HG03571 (cell line): ENCODE measurements around the gene EVA1B.

Experiments
- ATAC-seq: cut with Tn5 transposase; IDR thresholded peaks from one replicate; pipeline ENCODE4 v1.9.1; 2021; ENCODE audit not compliant: unreplicated experiment

EVA1B gene

DNA sequence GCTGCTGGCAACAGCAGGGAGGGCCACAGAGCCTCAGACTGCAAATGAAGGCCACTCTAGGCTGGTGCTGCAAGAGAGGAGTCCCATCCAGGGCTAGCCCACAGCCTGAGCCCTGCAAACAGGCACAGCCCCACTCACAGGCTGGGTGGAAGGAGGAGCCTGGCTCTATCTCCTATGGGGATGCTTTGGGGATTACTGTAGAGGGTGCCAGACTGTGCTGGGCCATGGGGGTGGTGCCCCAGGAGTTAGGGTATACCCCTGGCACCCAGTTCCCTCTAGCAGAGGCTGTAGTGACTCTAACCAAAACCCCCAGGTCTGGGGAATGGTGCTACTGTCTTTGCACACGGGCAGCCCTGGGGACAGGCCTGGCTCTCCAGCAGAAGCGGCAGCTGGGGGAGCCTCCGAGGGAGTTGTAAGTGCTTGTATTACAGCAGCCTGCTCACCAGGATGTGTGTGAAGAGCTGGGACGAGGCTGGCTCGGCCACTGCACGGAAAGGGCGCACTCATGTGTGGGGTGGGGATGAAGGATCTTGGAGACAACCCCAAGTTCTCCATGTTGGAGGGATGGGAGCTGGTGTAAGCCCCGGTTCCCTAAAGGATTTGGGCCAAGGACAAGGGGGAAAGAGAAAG lies 23.4 kb upstream of the EVA1B start:
- no peak for ATAC-seq

- ATAC-seq = no peak
These were observed 21.9 kb upstream of the EVA1B start for GRCh38 chr1:36345353-36345752.

DNA sequence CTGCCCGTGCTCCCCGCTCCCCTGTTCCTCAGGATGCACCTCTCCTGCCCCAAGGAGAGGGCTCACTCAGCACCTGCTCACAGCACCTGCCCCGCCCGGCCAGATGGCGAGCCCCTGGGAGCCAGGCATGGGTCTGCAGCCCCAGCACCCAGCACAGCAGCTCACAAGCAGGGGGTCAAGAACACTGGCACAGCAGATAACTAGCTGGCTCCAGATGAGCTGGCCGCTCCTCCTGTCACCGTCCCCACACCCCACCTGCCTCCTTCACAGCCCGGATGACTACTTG lies 20.9 kb upstream of the EVA1B start:
- no peak for ATAC-seq

DNA sequence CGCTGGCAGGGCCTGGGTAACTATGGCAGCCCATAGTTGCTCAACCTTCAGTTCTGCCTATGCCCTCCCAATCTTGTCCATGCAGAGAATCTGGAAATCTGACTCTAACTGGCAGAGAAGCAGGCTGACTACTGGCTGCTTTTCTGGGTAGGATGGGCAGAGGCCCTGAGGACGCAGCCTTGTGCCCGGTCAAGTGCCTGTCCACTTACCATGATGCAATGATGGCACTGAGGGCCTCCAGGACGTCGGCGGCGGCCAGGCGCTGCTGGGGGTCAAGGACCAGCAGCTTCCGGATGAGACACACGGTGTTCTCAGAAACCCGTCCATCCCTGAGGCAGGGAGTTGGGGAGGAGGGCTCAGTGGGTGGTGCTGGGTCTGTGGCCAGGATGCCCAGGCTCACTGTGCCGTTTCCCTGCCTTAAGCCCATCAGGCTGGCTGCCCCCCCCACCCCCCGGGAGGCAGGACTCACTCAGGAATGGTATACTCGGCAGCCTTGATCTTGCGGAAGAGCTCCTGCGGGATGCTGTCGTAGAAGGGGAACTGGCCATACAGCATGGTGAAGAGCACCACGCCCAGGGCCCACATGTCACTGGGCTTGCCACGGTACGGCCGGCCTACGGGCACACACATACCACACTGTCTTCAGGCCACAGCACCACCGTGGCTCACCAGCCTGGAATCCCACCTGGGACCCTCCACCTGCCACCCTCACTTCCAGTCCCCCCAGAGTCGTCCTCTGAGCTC lies 20.4 kb upstream of the EVA1B start:
- no peak for ATAC-seq

GRCh38 chr1:36342426-36343185 lies 19.2 kb upstream of the EVA1B start:
- ATAC-seq = no peak

DNA sequence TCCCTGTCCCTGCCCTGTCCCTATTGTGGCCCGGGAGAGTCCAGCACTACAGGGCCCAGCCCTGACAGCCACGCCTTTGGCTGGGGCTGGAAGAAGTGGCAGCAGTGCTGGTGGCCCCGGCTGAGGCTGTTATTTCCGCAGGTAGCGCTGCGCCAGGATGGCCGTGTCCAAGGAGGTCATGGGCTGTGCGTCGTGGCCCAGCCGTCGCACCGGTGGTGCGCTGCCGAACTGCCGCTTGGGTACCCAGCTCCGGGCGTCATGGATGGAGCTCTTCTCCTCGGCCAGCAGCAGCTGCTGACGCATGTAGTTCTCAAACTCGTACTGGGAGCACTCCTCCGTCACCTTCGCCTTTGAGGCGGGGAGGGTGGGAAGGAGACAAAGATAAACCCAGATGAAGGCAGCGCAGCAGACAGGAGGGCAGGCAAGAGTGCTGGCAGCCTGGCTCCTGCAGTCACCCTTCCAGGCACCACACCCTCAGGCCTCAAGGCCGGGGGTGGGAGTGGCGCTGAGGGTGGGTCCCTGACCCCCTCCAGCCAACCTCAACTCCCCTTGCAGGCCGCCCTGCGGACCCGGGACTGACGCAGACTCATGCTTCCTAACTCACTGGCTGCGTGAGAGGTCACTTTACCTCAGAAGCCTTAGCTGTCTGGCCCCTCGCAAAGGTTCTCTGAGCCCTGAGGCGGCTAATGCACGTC lies 18.3 kb upstream of the EVA1B start:
- ATAC-seq = no peak

- no peak for ATAC-seq
These were observed 16.2 kb upstream of the EVA1B start for GRCh38 chr1:36339615-36340014.

DNA sequence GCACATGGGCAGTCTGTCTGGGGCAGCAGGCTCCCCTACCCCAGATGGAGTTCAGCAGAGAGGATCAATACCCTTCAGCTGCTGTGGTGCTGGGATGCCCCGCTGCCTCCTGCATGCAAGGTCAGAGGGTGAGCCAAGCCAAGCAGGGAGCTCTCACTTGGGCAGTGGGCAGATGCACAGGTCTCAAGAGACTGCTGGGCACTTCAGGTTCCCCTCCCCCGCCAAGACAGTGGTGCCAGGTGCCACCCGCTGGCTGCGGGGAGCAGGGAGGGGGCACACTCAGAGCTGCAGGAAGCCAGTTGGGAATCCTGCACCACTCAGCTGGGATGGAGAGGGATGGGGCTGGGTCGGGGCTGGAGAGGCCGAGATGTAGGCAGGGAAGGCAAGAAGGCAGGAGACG lies 15.8 kb upstream of the EVA1B start:
- ATAC-seq = no peak

- no peak for ATAC-seq
These were observed 14.4 kb upstream of the EVA1B start for GRCh38 chr1:36337830-36338229.

DNA sequence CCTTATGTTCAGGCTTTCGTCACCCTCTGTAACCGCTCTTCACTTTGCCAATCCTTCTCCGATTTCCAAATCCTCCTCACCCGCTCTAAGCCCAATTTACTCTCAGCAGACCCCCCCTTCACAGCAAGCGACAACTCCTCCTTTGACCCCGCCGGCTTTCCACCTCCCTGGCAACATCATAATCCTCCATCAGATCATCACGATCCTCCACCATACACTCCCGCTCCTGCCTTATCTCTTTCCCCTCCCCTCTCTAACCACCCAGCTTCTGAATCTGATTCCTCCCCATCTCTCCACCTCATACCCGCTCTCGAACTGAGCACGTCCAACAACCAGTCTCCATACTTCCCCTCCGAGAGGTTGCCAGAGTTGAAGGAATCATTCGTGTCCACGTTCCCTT lies 7.5 kb upstream of the EVA1B start:
- no peak for ATAC-seq

GRCh38 chr1:36329817-36330216 lies 6.4 kb upstream of the EVA1B start:
- no peak for ATAC-seq

GRCh38 chr1:36328713-36329112 lies 5.3 kb upstream of the EVA1B start:
- ATAC-seq = no peak

- ATAC-seq = no peak
These were observed 4.6 kb upstream of the EVA1B start for GRCh38 chr1:36328088-36328480.

DNA sequence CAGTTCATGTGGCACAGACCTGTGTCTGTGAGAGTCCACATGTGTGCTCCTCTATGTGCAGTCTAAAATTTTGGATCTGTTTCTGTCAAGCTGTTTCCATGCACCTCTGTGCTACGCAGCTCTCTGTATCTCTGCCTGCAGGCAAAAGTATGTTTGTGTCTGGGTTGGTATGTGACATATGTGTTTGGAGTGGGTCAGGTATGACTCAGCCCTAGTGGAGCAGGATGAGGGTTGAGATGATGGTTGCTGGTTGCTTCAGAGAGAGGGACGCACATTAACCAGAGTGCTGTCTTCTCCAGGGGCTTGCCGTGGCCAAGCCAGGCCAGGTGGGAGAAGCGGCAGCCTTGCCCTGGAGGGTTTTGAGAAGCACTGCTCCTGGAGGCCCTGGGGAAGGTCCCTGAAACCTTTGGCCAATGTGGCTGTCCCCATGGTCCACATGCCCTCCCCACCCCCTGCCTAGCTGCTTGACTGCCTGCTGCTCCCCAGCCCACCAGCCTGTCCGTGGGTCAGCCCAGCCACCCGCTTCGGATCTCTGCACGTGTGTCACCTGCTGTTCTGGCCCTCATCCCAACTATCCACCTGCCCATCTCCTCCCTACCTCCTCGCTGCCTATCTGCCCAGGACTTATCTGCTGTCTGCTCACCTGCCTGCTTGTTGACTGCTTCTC lies 4.1 kb upstream of the EVA1B start:
- no peak for ATAC-seq

GRCh38 chr1:36326499-36326898 lies 3.1 kb upstream of the EVA1B start:
- ATAC-seq = no peak

DNA sequence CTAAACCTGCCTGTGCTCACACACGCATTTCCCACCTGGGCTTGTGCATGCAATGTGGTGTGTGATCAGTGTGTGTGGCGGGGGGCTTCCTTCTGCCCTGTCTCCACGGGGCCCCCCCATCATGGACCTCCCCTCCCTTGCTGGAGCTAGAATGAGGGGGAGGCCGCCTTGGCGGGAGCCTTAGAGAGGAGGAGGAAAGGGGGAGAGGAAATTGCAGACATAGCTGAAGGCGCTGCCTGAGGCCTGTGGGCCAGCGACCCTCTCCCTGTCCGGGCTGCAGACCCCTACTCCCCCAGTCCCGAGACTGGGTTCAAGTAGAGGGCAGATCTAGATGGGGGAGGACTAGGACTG lies 883 bp upstream of the EVA1B start:
- no peak for ATAC-seq

DNA sequence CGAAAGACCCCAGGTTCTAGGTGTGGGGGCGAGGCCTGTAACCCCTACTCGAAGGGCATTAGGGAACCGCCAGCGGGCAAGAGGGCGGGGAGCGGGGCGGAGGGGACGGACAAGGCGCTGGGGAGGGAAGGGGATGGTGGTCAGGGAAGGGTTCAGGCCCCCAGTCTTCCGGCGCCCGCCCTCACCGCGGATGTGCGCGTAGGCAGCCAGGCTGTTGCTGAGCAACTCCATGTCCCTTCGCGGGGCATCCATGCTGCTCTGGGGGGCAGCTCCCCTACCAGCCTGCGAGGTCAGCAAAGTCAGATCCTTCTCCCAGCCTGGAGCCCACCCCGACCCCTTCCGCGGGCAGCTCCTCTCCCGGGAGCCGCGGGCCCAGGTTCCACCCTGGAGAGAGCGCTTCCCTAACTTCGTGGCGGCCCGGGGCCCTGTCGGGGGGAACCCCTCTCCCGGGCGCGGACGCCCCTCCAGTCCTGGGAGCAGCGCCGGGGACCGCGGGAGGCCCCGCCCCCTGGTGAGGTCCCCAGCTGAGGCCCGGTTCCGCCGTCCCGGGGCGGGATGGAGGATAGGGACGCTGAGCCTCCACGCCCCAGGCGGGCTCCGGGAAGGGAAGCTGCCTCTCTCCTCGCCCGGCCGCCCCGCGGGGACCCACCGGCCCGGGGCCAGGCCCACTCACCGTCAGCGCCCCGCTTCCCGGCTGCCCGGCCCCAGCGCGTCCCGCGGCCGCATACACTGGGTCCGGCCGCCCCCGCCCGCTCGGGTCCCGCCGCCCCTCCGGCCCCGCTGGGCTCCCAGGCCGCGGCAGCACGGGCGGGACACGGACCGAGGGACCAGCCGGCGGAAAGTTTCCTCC lies 434 bp downstream of the EVA1B start:
- ATAC-seq = no peak

DNA sequence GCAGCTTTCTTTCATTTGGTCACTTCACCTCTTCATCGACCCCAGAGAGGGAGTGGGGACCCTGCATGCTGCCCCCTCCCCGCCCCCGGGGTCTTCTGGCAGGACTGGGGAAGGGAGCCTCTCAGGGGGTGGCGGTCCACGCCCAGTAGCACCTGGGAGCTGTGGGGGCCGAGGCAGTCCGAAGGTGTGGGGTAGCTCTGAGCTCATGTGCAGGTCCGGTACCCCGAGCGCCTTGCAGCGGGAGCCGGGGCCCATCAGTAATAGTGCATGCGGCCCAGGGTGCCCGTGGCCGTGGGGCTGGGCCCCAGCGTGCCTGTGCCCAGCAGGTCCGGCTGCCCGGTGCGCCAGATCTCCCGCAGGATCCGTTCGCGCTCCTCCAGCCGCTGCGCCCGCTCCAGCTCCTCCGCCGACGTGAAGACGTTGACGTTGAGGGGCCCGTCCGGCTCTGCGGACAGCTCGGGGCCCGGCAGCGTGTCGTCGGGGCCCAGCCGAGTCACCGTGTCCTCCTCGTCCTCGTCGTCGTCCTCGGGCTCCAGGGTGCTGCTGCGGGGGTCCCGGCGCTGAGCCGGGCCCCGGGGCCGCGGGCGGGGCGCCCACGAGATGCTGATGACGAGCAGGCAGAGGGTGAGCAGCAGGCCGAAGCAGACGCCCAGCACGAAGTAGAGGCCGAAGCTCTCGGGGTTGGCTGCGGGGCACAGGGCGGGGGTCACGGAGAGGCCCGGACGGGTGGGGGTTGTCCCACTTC lies 1.2 kb downstream of the EVA1B start:
- ATAC-seq = no peak

GRCh38 chr1:36321119-36321951 lies 2.1 kb downstream of the EVA1B start:
- no peak for ATAC-seq
